Neural progenitor cell (in vitro differentiated cells): Measurements from ENCODE around the gene RTN4R. TPM values are rescaled to one million over a fixed set of nuclear protein-coding genes. Genes with fewer than 3 reads are reported as not detected.
"Not testable (repeated sequence)": the region's sequence is repeated elsewhere in the genome, so short reads cannot be mapped to it uniquely, and the experiment has no call there.

Experiments
- DNase-seq: peaks from one replicate; pipeline ENCODE4 v3.0.0-alpha.2; 2016; ENCODE audit warnings: low spot score
- H2AFZ ChIP-seq: fragments of 200-600 bp; sonication (generic); replicated peaks from 2 replicates; pipeline ENCODE4 v1.6.1; 2016; ENCODE audit warnings: antibody characterized with exemption
- H3F3A ChIP-seq: fragments of 200-600 bp; sonication (generic); 2 replicates; pipeline ENCODE4 v1.6.1; 2016; ENCODE audit warnings: antibody characterized with exemption, low read depth
- H3K27ac ChIP-seq: fragments of 200-600 bp; sonication (generic); 2 replicates; pipeline ENCODE4 v1.5.1; 2016; ENCODE audit warnings: mild to moderate bottlenecking
- H3K27me3 ChIP-seq: fragments of 200-600 bp; sonication (generic); 2 replicates; pipeline ENCODE4 v1.6.1; 2016; ENCODE audit warnings: mild to moderate bottlenecking, moderate library complexity
- H3K36me3 ChIP-seq: fragments of 200-600 bp; sonication (generic); 2 replicates; pipeline ENCODE4 v1.5.1; 2016
- H3K4me1 ChIP-seq: fragments of 200-600 bp; sonication (generic); 2 replicates; pipeline ENCODE4 v1.6.1; 2016; ENCODE audit warnings: mixed run types
- H3K4me2 ChIP-seq: fragments of 200-600 bp; sonication (generic); 2 replicates; pipeline ENCODE4 v1.6.1; 2016
- H3K4me3 ChIP-seq: fragments of 200-600 bp; sonication (generic); 2 replicates; pipeline ENCODE4 v1.5.1; 2016
- H3K79me2 ChIP-seq: fragments of 200-600 bp; sonication (generic); 2 replicates; pipeline ENCODE4 v1.6.1; 2016; ENCODE audit warnings: low read depth
- H3K9ac ChIP-seq: fragments of 200-600 bp; sonication (generic); 2 replicates; pipeline ENCODE4 v1.6.1; 2016
- H3K9me3 ChIP-seq: fragments of 200-600 bp; sonication (generic); 2 replicates; pipeline ENCODE4 v1.5.1; 2016; ENCODE audit warnings: low read depth
- H4K20me1 ChIP-seq: fragments of 200-600 bp; sonication (generic); 2 replicates; pipeline ENCODE4 v1.6.1; 2016; ENCODE audit warnings: low read depth
- H3K27ac Mint-ChIP-seq: 3 replicates; pipeline ENCODE4 v1.8.0; 2021; ENCODE audit warnings: mixed read lengths
- H3K27me3 Mint-ChIP-seq: 2 replicates; pipeline ENCODE4 v1.8.0; 2022; ENCODE audit warnings: low read depth, mild to moderate bottlenecking, inconsistent platforms, moderate library complexity, mixed read lengths; ENCODE audit not compliant: insufficient read depth
- H3K36me3 Mint-ChIP-seq: 3 replicates; pipeline ENCODE4 v1.8.0; 2021; ENCODE audit warnings: mixed read lengths
- H3K4me1 Mint-ChIP-seq: 3 replicates; pipeline ENCODE4 v1.8.0; 2021; ENCODE audit warnings: mixed read lengths
- H3K4me3 Mint-ChIP-seq: 3 replicates; pipeline ENCODE4 v1.8.0; 2021; ENCODE audit warnings: mild to moderate bottlenecking, moderate library complexity, mixed read lengths
- H3K9me3 Mint-ChIP-seq: 3 replicates; pipeline ENCODE4 v1.8.0; 2020; ENCODE audit warnings: mixed read lengths
- CTCF ChIP-seq: fragments of 200-600 bp; sonication (generic); IDR thresholded peaks from 2 replicates; pipeline ENCODE4 v1.5.1; 2017; ENCODE audit warnings: antibody characterized with exemption, mild to moderate bottlenecking
- EZH2 ChIP-seq: fragments of 200-600 bp; sonication (generic); IDR thresholded peaks from 2 replicates; pipeline ENCODE4 v1.6.1; 2017; ENCODE audit warnings: antibody characterized with exemption, mild to moderate bottlenecking, moderate library complexity
- EZH2phosphoT487 ChIP-seq: fragments of 200-600 bp; sonication (generic); IDR thresholded peaks from 2 replicates; pipeline ENCODE4 v1.6.1; 2017; ENCODE audit warnings: antibody characterized with exemption
- total RNA-seq: library from RNA; depleted of rRNA; stranded (reverse); fragments of >200 nt; gene quantifications from 2 replicates; pipeline ENCODE4 v1.2.3, GENCODE V29; 2015; ENCODE audit warnings: low replicate concordance

The RTN4R gene
- total RNA-seq, 1 donor from 2014 or later: 6.3 TPM

GRCh38 chr22:20272700-20273099 lies 4.6 kb upstream of the RTN4R start:
- H3K4me2 ChIP-seq: no peak overlapping the region
- no peaks in the 10 kb centered on the region for H4K20me1 ChIP-seq
- Mint-ChIP-seq H3K27me3 (peaks cover 9% of the 10 kb centered on the region), H3K9me3 (no peaks in the 10 kb centered on the region), H3K4me3 (no peak overlapping the region), H3K36me3 (no peaks in the 10 kb centered on the region), H3K27ac (no peak overlapping the region), H3K4me1 (peaks cover 28% of the 10 kb centered on the region)
- no peak overlapping the region for H2AFZ ChIP-seq
- TF ChIP-seq EZH2phosphoT487 (no peak), EZH2 (no peak)
- no peaks in the 10 kb centered on the region for H3K36me3 ChIP-seq
- H3K9me3 ChIP-seq: no peaks in the 10 kb centered on the region
- H3K79me2 ChIP-seq: peaks cover 1% of the 10 kb centered on the region
- no peak overlapping the region for H3K9ac ChIP-seq
- H3K27me3 ChIP-seq: peaks cover 3% of the 10 kb centered on the region
- no peak overlapping the region for H3K27ac ChIP-seq
- no peak for DNase-seq
- H3K4me3 ChIP-seq: no peak overlapping the region
- H3K4me1 ChIP-seq: peaks cover 10% of the 10 kb centered on the region
- peaks cover 12% of the 10 kb centered on the region for H3F3A ChIP-seq

- peaks cover 3% of the 10 kb centered on the region for H3K27me3 ChIP-seq
- H3K36me3 ChIP-seq: no peaks in the 10 kb centered on the region
- H3K4me1 ChIP-seq: peaks cover 10% of the 10 kb centered on the region
- Mint-ChIP-seq H3K4me1 (peaks cover 28% of the 10 kb centered on the region), H3K36me3 (no peaks in the 10 kb centered on the region), H3K27me3 (peaks cover 9% of the 10 kb centered on the region), H3K9me3 (no peaks in the 10 kb centered on the region), H3K27ac (peak overlapping the region; percentile 66), H3K4me3 (peak overlapping the region; percentile 50)
- H3K4me2 ChIP-seq: no peak overlapping the region
- no peak overlapping the region for H3K9ac ChIP-seq
- TF ChIP-seq EZH2 (no peak), CTCF (no peak), EZH2phosphoT487 (no peak)
- H2AFZ ChIP-seq: no peak overlapping the region
- H3K79me2 ChIP-seq: peaks cover 7% of the 10 kb centered on the region
- H3K27ac ChIP-seq: no peak overlapping the region
- no peaks in the 10 kb centered on the region for H3K9me3 ChIP-seq
- peaks cover 17% of the 10 kb centered on the region for H3F3A ChIP-seq
- no peak for DNase-seq
- H4K20me1 ChIP-seq: peaks cover 4% of the 10 kb centered on the region
- H3K4me3 ChIP-seq: no peak overlapping the region
Measured at GRCh38 chr22:20272174-20272573, 4.1 kb upstream of the RTN4R start.

- peaks cover 11% of the 10 kb centered on the region for H3K27me3 Mint-ChIP-seq
- no peaks in the 10 kb centered on the region for H3K36me3 Mint-ChIP-seq
- Histone ChIP-seq H3F3A (peaks cover 17% of the 10 kb centered on the region), H3K4me2 (no peak overlapping the region), H3K36me3 (no peaks in the 10 kb centered on the region), H3K9ac (no peak overlapping the region), H3K9me3 (no peaks in the 10 kb centered on the region), H3K27ac (no peak overlapping the region), H3K79me2 (peaks cover 10% of the 10 kb centered on the region), H3K4me1 (peaks cover 10% of the 10 kb centered on the region), H3K4me3 (no peak overlapping the region), H3K27me3 (peaks cover 3% of the 10 kb centered on the region), H4K20me1 (peaks cover 11% of the 10 kb centered on the region), H2AFZ (no peak overlapping the region)
- peak overlapping the region; percentile 13 for H3K4me3 Mint-ChIP-seq
- TF ChIP-seq EZH2phosphoT487 (no peak), CTCF (no peak), EZH2 (no peak)
- H3K9me3 Mint-ChIP-seq: no peaks in the 10 kb centered on the region
- no peak for DNase-seq
- H3K4me1 Mint-ChIP-seq: peaks cover 31% of the 10 kb centered on the region
- peak overlapping the region; percentile 63 for H3K27ac Mint-ChIP-seq
Measured at GRCh38 chr22:20271114-20271994, 3.2 kb upstream of the RTN4R start.

- H3K9me3 ChIP-seq: not testable (repeated sequence)
Measured at GRCh38 chr22:20270190-20271113, 2.3 kb upstream of the RTN4R start.

GRCh38 chr22:20269673-20270072 lies 1.6 kb upstream of the RTN4R start:
- Mint-ChIP-seq H3K4me1 (peaks cover 21% of the 10 kb centered on the region), H3K4me3 (peak overlapping the region; percentile 46), H3K27me3 (peaks cover 11% of the 10 kb centered on the region)
- DNase-seq, H3K4me2 ChIP-seq, H3K4me3 ChIP-seq, H3K27me3 ChIP-seq, H3K9me3 ChIP-seq, H3K4me1 ChIP-seq, H2AFZ ChIP-seq, H3K36me3 ChIP-seq, H3K9ac ChIP-seq, H3K27ac Mint-ChIP-seq, H3K27ac ChIP-seq, H3K9me3 Mint-ChIP-seq, H3K36me3 Mint-ChIP-seq: not testable (repeated sequence)
- peaks cover 25% of the 10 kb centered on the region for H4K20me1 ChIP-seq
- peaks cover 17% of the 10 kb centered on the region for H3F3A ChIP-seq
- peaks cover 10% of the 10 kb centered on the region for H3K79me2 ChIP-seq

More at GRCh38 chr22:20270190-20271113, 2.3 kb upstream of the RTN4R start:
- Histone ChIP-seq H3F3A (peaks cover 17% of the 10 kb centered on the region), H4K20me1 (peaks cover 17% of the 10 kb centered on the region), H3K79me2 (peaks cover 10% of the 10 kb centered on the region)
- H3K27me3 Mint-ChIP-seq: peaks cover 11% of the 10 kb centered on the region
- DNase-seq: peak; percentile 49
- H3K4me3 Mint-ChIP-seq: peak overlapping the region; percentile 67
- not testable (repeated sequence) for H3K27ac ChIP-seq, H3K36me3 Mint-ChIP-seq, H3K9me3 Mint-ChIP-seq, H3K4me3 ChIP-seq, H3K4me1 ChIP-seq, H3K4me2 ChIP-seq, H2AFZ ChIP-seq, H3K27ac Mint-ChIP-seq, H3K9ac ChIP-seq, H3K27me3 ChIP-seq, H3K36me3 ChIP-seq
- peaks cover 28% of the 10 kb centered on the region for H3K4me1 Mint-ChIP-seq

- not testable (repeated sequence) for H3K4me3 ChIP-seq, H3K9ac ChIP-seq, H3K4me1 ChIP-seq, H3K9me3 ChIP-seq, H3K27me3 ChIP-seq, H3K9me3 Mint-ChIP-seq, H3K36me3 ChIP-seq, DNase-seq, H3K27ac ChIP-seq, H2AFZ ChIP-seq, H3K4me2 ChIP-seq, H3K36me3 Mint-ChIP-seq, H3K27ac Mint-ChIP-seq
- Mint-ChIP-seq H3K4me3 (peak overlapping the region; percentile 87), H3K27me3 (peaks cover 13% of the 10 kb centered on the region), H3K4me1 (peaks cover 23% of the 10 kb centered on the region)
- Histone ChIP-seq H3F3A (peaks cover 17% of the 10 kb centered on the region), H4K20me1 (peaks cover 30% of the 10 kb centered on the region), H3K79me2 (peaks cover 10% of the 10 kb centered on the region)
Measured at GRCh38 chr22:20269201-20269600, 1.1 kb upstream of the RTN4R start.
